SU-DHL-6 (cell line): ENCODE measurements around the gene MUC5B.

Source experiments
- EZH2phosphoT487 ChIP-seq: fragments of 200-600 bp; sonication (generic), shearing (Covaris generic); conservative IDR thresholded peaks from 2 replicates; pipeline ENCODE4 v1.6.1; 2018; ENCODE audit warnings: mild to moderate bottlenecking, antibody characterized with exemption, low read length, moderate library complexity, mixed read lengths
- TF ChIP-seq, protein P1 (sequence below): fragments of 200-600 bp; sonication (generic); IDR thresholded peaks from one replicate; pipeline ENCODE4 v1.5.1; 2017; ENCODE audit warnings: antibody characterized with exemption, mild to moderate bottlenecking, low read length, moderate library complexity; ENCODE audit not compliant: insufficient read depth, poor library complexity, severe bottlenecking

DNA sequence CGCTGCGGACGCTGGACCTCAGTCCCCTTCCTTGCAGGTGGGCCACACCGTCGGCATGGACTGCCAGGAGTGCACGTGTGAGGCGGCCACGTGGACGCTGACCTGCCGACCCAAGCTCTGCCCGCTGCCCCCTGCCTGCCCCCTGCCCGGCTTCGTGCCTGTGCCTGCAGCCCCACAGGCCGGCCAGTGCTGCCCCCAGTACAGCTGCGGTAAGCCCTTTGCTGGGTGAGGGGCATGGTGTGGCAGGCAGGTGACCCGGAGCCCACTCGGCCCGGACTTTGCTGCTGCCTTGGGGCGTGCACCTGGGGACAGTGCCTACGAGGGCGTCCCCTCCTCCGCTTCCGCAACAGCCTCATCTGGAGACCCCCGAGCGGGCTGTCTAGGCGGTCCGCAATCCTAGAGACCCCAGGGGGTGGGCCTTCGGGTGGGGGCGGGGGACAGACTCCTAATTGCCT, 25.4 kb upstream of the MUC5B start:
- TF ChIP-seq, protein P1, sequence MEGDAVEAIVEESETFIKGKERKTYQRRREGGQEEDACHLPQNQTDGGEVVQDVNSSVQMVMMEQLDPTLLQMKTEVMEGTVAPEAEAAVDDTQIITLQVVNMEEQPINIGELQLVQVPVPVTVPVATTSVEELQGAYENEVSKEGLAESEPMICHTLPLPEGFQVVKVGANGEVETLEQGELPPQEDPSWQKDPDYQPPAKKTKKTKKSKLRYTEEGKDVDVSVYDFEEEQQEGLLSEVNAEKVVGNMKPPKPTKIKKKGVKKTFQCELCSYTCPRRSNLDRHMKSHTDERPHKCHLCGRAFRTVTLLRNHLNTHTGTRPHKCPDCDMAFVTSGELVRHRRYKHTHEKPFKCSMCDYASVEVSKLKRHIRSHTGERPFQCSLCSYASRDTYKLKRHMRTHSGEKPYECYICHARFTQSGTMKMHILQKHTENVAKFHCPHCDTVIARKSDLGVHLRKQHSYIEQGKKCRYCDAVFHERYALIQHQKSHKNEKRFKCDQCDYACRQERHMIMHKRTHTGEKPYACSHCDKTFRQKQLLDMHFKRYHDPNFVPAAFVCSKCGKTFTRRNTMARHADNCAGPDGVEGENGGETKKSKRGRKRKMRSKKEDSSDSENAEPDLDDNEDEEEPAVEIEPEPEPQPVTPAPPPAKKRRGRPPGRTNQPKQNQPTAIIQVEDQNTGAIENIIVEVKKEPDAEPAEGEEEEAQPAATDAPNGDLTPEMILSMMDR = no peak
- no peak for TF ChIP-seq EZH2phosphoT487
